SK-N-SH (cell line): ENCODE results near the gene STIM2. TPM values are rescaled to one million over a fixed set of nuclear protein-coding genes. Genes with fewer than 3 reads are reported as not detected.
A peak's percentile ranks its signal among the peaks of the same experiment; 100 is the strongest.

ENCODE experiments used
- CTCF ChIA-PET: fragments of 300-600, 350-600 bp; formaldehyde crosslinking; extraction: SDS; loops from one replicate; lab custom pipeline; 2021; lab: Yijun Ruan, JAX
- POLR2A ChIA-PET: fragments of 350-600 bp; sonication (Branson Sonifier 250); formaldehyde crosslinking; extraction: SDS; loops from one replicate; lab custom pipeline; 2020; ENCODE audit warnings: antibody characterized with exemption, inconsistent platforms; lab: Yijun Ruan, JAX
- DNase-seq: peaks from one replicate; pipeline ENCODE4 v3.0.0; 2012
- H2AFZ ChIP-seq: fragments of 200-600 bp; sonication (generic); 2 replicates; pipeline ENCODE4 v1.8.1; 2016; ENCODE audit warnings: antibody characterized with exemption, mild to moderate bottlenecking, low read depth
- H3F3A ChIP-seq: fragments of 200-600 bp; sonication (generic); replicated peaks from 2 replicates; pipeline ENCODE3; 2016; ENCODE audit warnings: antibody characterized with exemption, mild to moderate bottlenecking; ENCODE audit not compliant: insufficient read depth
- H3K27ac ChIP-seq, 2 experiments: fragments of 200-500 bp in 1 of 2; fragments of 200-600 bp in 1 of 2; sonication (Bioruptor generic) in 1 of 2; sonication (generic), shearing (Covaris generic) in 1 of 2; 2 replicates each; pipeline versions ENCODE4 v1.5.1 to v1.6.1; 2014 to 2016; ENCODE audit warnings: low read depth in 2 of 2, inconsistent platforms in 1 of 2, low read length in 1 of 2, mild to moderate bottlenecking in 1 of 2, mixed read lengths in 1 of 2
- H3K27me3 ChIP-seq: fragments of 200-600 bp; sonication (generic), shearing (Covaris generic); 2 replicates; pipeline ENCODE4 v1.6.1; 2016; ENCODE audit warnings: mixed run types; ENCODE audit not compliant: insufficient read depth
- H3K36me3 ChIP-seq, 2 experiments: fragments of 200-500 bp in 1 of 2; fragments of 200-600 bp in 1 of 2; sonication (Bioruptor generic) in 1 of 2; sonication (generic) in 1 of 2; replicated peaks in 1 of 2; 2 replicates each; pipeline versions ENCODE3 to v1.5.1; 2014 to 2016; ENCODE audit warnings: low read length in 1 of 2, mild to moderate bottlenecking in 1 of 2; ENCODE audit not compliant: insufficient read depth in 2 of 2, control insufficient read depth in 1 of 2
- H3K4me1 ChIP-seq, 2 experiments: fragments of 200-500 bp in 1 of 2; fragments of 200-600 bp in 1 of 2; sonication (Bioruptor generic) in 1 of 2; sonication (generic), shearing (Covaris generic) in 1 of 2; 2 replicates each; pipeline versions ENCODE4 v1.5.1 to v1.6.1; 2014 to 2016; ENCODE audit warnings: low read depth in 1 of 2, low read length in 1 of 2, mixed run types in 1 of 2; ENCODE audit not compliant: insufficient read depth in 2 of 2, control insufficient read depth in 1 of 2
- H3K4me2 ChIP-seq: fragments of 200-600 bp; sonication (generic), shearing (Covaris generic); 2 replicates; pipeline ENCODE4 v1.6.1; 2017; ENCODE audit warnings: mixed run types
- H3K4me3 ChIP-seq, 2 experiments: fragments of 200-500 bp in 1 of 2; fragments of 200-600 bp in 1 of 2; sonication (Bioruptor generic) in 1 of 2; sonication (generic), shearing (Covaris generic) in 1 of 2; 2 replicates each; pipeline versions ENCODE4 v1.5.1 to v1.8.1; 2014 to 2016; ENCODE audit warnings: low read depth in 2 of 2, inconsistent platforms in 1 of 2, low read length in 1 of 2, mild to moderate bottlenecking in 1 of 2, mixed read lengths in 1 of 2, moderate library complexity in 1 of 2
- H3K79me2 ChIP-seq: fragments of 200-600 bp; sonication (generic); 2 replicates; pipeline ENCODE4 v1.8.1; 2017; ENCODE audit warnings: mild to moderate bottlenecking; ENCODE audit not compliant: insufficient read depth
- H3K9ac ChIP-seq: fragments of 200-600 bp; sonication (generic); 2 replicates; pipeline ENCODE4 v1.6.1; 2017; ENCODE audit warnings: mixed run types
- H3K9me2 ChIP-seq: fragments of 200-600 bp; sonication (generic); 2 replicates; pipeline ENCODE4 v1.6.1; 2017; ENCODE audit warnings: mixed run types
- H3K9me3 ChIP-seq: fragments of 200-600 bp; sonication (generic); 2 replicates; pipeline ENCODE4 v1.6.1; 2017; ENCODE audit warnings: mixed run types, mild to moderate bottlenecking, moderate library complexity
- H4K20me1 ChIP-seq: fragments of 200-600 bp; sonication (generic); 2 replicates; pipeline ENCODE4 v1.6.1; 2017; ENCODE audit warnings: mild to moderate bottlenecking, mixed run types; ENCODE audit not compliant: insufficient read depth
- ELF1 ChIP-seq: IDR thresholded peaks from 2 replicates; pipeline ENCODE4 v1.4.0; 2012
- EP300 ChIP-seq, 2 experiments: IDR thresholded peaks; 2 replicates each; pipeline versions ENCODE4 v1.4.0 to v1.6.1; 2012; ENCODE audit warnings: borderline replicate concordance in 1 of 2, low read depth in 1 of 2, low read length in 1 of 2
- EZH2phosphoT487 ChIP-seq: fragments of 200-600 bp; sonication (generic); IDR thresholded peaks from 2 replicates; pipeline ENCODE4 v1.6.1; 2017; ENCODE audit warnings: low read depth, mixed run types, mild to moderate bottlenecking, antibody characterized with exemption, moderate library complexity, borderline replicate concordance
- FOSL2 ChIP-seq: IDR thresholded peaks from 2 replicates; pipeline ENCODE4 v1.4.0; 2012; ENCODE audit warnings: low read depth, mild to moderate bottlenecking, moderate library complexity, borderline replicate concordance
- FOXJ3 ChIP-seq: sonication (generic); formaldehyde crosslinking; IDR thresholded peaks from 2 replicates; pipeline ENCODE4 v1.5.1; 2020; ENCODE audit warnings: mild to moderate bottlenecking, missing genetic modification reagents
- FOXM1 ChIP-seq: IDR thresholded peaks from 2 replicates; pipeline ENCODE4 v1.4.0; 2012; ENCODE audit warnings: low read depth, mild to moderate bottlenecking
- GABPA ChIP-seq: IDR thresholded peaks from 2 replicates; pipeline ENCODE4 v1.4.0; 2012; ENCODE audit warnings: low read depth, mild to moderate bottlenecking
- GATA2 ChIP-seq: sonication (generic); formaldehyde crosslinking; IDR thresholded peaks from 2 replicates; pipeline ENCODE4 v1.5.0; 2020; ENCODE audit warnings: mild to moderate bottlenecking, missing genetic modification reagents
- MAX ChIP-seq: IDR thresholded peaks from 2 replicates; pipeline ENCODE4 v1.4.0; 2012; ENCODE audit warnings: low read depth
- MEF2A ChIP-seq: IDR thresholded peaks from 2 replicates; pipeline ENCODE4 v1.4.0; 2012; ENCODE audit warnings: low read depth, borderline replicate concordance
- NFIC ChIP-seq: IDR thresholded peaks from 2 replicates; pipeline ENCODE4 v1.4.0; 2012; ENCODE audit warnings: borderline replicate concordance
- NRF1 ChIP-seq: IDR thresholded peaks from 2 replicates; pipeline ENCODE4 v1.6.1; 2012; ENCODE audit warnings: low read depth, mild to moderate bottlenecking, low read length
- RCOR1 ChIP-seq: fragments of 150-350 bp; IDR thresholded peaks from 2 replicates; pipeline ENCODE4 v1.6.1; 2017; ENCODE audit warnings: antibody characterized with exemption, low read length
- RXRA ChIP-seq: IDR thresholded peaks from 2 replicates; pipeline ENCODE4 v1.4.0; 2012; ENCODE audit warnings: low read depth, mild to moderate bottlenecking, borderline replicate concordance
- SIN3A ChIP-seq: IDR thresholded peaks from 2 replicates; pipeline ENCODE4 v1.6.1; 2012; ENCODE audit warnings: low read depth, mild to moderate bottlenecking, low read length, moderate library complexity, borderline replicate concordance
- TEAD4 ChIP-seq: IDR thresholded peaks from 2 replicates; pipeline ENCODE4 v1.4.0; 2012; ENCODE audit warnings: mild to moderate bottlenecking, borderline replicate concordance; ENCODE audit not compliant: insufficient read depth
- USF2 ChIP-seq: fragments of 150-350 bp; IDR thresholded peaks from 2 replicates; pipeline ENCODE4 v1.6.1; 2017; ENCODE audit warnings: antibody characterized with exemption, low read length, low read depth, borderline replicate concordance
- WGBS: methylation state at CpG from one replicate; pipeline ENCODE4 v1.1.6; 2017; ENCODE audit warnings: low lambda C conversion rate; 5-methylcytosine and 5-hydroxymethylcytosine counted together
- polyA plus RNA-seq, 3 experiments: library from polyadenylated mRNA; depleted of rRNA; stranded (reverse); fragments of >200 nt; gene quantifications; 2 replicates each; pipeline ENCODE4 v1.2.3, GENCODE V29; 2012
- TF ChIP-seq, protein P1 (sequence below): IDR thresholded peaks from 2 replicates; pipeline ENCODE4 v1.6.1; 2012; ENCODE audit warnings: mild to moderate bottlenecking, low read depth, low read length, moderate library complexity

Gene STIM2
- polyA plus RNA-seq, 1 of the 3 experiments (the other 2 are of a cell fraction) = 14.7 TPM

DNA sequence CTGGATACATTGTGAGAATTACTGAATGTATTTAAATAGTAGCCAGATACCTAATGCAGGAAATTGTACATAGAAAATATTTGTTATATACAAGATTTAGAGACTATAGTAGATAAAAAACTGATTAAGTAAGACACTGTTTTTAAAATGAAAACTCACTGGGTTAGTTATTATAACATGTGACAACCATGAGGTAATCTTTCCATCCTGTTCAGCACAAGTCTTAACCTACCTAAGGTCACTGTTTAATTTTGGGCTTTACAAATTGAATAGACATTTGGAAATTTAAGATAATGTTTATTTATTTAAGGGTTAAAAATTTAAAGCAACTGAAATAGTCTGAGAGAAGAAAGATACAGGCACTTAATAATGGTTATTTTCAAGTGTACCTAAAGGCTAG is 102.1 kb downstream of the STIM2 start (continued):
- TF ChIP-seq RXRA = no peak
- TF ChIP-seq, all 33 proteins: peak for 0

DNA sequence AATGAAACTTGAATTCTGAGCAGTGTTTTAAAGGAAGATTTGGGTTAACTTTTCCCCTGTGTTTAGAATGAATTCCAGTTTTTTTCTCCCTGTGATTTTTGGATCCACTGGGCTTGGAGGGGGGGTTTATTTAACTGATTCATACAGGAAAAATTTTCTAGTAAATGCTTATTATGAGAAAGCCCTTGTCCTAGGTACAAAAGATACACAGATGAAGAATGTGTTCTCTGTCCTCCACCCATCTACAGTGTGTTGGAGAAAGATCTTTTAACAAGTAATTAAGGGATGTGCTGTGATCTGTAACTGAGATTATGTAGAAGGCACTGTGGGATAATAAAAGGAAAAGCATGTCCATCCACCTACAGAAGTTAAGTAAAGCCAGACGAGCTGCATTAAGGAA is 103.9 kb downstream of the STIM2 start:
- Histone ChIP-seq H3K4me3 (no peak overlapping the region), H3F3A (peaks cover 7% of the 10 kb centered on the region), H3K36me3 (no peaks in the 10 kb centered on the region), H4K20me1 (no peaks in the 10 kb centered on the region), H3K79me2 (no peaks in the 10 kb centered on the region), H3K4me2 (peak overlapping the region; percentile 25; the same call in 1 of the 2 replicates), H3K27me3 (no peaks in the 10 kb centered on the region), H2AFZ (no peak overlapping the region), H3K9ac (no peak overlapping the region), H3K9me3 (no peaks in the 10 kb centered on the region), H3K27ac (no peak overlapping the region; a peak in 1 of 4 replicates), H3K9me2 (no peaks in the 10 kb centered on the region), H3K4me1 (peaks cover 0 to 7% of the 10 kb centered on the region in 2 experiments; a peak in 3 of 4 replicates)
- 73% methylated on average over 1 of the region's 1 CpG for WGBS
- ChIA-PET POLR2A (no interaction called here), CTCF (no interaction called here)
- TF ChIP-seq FOXM1 = no peak
- TF ChIP-seq RXRA = no peak
- DNase-seq = no peak

DNA sequence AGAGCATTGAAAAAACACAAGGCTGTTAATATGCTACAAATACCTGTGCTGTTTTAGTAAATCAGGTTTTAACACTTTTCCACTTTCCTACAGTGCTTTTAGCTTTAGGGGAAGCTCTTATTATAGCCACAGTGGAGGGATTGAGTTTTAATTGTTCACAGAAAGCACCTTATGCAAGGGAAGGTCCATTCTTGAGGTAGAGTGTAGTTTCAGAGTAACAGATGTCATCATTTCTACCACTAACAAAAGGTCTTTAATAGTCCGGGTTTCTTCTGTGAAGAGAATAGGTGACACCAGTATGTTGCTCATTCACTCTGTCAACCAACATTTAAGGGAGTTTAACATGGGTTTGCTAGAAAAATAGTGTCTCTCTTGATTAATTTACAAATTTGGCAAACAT is 104.4 kb downstream of the STIM2 start:
- H3K4me1 ChIP-seq = peaks cover 0 to 7% of the 10 kb centered on the region in 2 experiments; a peak in 3 of 4 replicates
- H3K9ac ChIP-seq = no peak overlapping the region
- no peaks in the 10 kb centered on the region for H3K9me3 ChIP-seq
- H3F3A ChIP-seq = peaks cover 7% of the 10 kb centered on the region
- WGBS = 93% methylated on average over 1 of the region's 1 CpG
- H3K79me2 ChIP-seq = no peaks in the 10 kb centered on the region
- TF ChIP-seq FOXJ3 (CRISPR knock-in tag) = no peak
- TF ChIP-seq RCOR1 = no peak
- TF ChIP-seq GABPA = no peak
- TF ChIP-seq NRF1 = no peak
- no peak for TF ChIP-seq GATA2 (CRISPR knock-in tag)
- no peak for TF ChIP-seq MAX
- TF ChIP-seq, protein P1, sequence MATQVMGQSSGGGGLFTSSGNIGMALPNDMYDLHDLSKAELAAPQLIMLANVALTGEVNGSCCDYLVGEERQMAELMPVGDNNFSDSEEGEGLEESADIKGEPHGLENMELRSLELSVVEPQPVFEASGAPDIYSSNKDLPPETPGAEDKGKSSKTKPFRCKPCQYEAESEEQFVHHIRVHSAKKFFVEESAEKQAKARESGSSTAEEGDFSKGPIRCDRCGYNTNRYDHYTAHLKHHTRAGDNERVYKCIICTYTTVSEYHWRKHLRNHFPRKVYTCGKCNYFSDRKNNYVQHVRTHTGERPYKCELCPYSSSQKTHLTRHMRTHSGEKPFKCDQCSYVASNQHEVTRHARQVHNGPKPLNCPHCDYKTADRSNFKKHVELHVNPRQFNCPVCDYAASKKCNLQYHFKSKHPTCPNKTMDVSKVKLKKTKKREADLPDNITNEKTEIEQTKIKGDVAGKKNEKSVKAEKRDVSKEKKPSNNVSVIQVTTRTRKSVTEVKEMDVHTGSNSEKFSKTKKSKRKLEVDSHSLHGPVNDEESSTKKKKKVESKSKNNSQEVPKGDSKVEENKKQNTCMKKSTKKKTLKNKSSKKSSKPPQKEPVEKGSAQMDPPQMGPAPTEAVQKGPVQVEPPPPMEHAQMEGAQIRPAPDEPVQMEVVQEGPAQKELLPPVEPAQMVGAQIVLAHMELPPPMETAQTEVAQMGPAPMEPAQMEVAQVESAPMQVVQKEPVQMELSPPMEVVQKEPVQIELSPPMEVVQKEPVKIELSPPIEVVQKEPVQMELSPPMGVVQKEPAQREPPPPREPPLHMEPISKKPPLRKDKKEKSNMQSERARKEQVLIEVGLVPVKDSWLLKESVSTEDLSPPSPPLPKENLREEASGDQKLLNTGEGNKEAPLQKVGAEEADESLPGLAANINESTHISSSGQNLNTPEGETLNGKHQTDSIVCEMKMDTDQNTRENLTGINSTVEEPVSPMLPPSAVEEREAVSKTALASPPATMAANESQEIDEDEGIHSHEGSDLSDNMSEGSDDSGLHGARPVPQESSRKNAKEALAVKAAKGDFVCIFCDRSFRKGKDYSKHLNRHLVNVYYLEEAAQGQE = no peak
- no peak for TF ChIP-seq FOSL2
- no peak for TF ChIP-seq NFIC
- TF ChIP-seq USF2 = no peak
- no peak for TF ChIP-seq EP300 (IDR thresholded peaks at IDR 0.05; ENCODE audit: borderline replicate concordance in 1 of 2, low read depth in 1 of 2, low read length in 1 of 2)
- no peak for TF ChIP-seq SIN3A
- no peak for TF ChIP-seq TEAD4
- no peak for TF ChIP-seq EZH2phosphoT487
- no peak for TF ChIP-seq RXRA
- no peak for TF ChIP-seq MEF2A
- no peak for TF ChIP-seq ELF1
- TF ChIP-seq, all 33 proteins: peak for 0
- H4K20me1 ChIP-seq = no peaks in the 10 kb centered on the region
- H3K4me3 ChIP-seq = no peak overlapping the region
- 0 out of 2 replicates have a peak overlapping the region, but pooled peaks have one; percentile 25 for H3K4me2 ChIP-seq
- no peak overlapping the region; a peak in 1 of 4 replicates for H3K27ac ChIP-seq
- no peaks in the 10 kb centered on the region for H3K9me2 ChIP-seq
- H2AFZ ChIP-seq = no peak overlapping the region
- ChIA-PET CTCF (no interaction called here), POLR2A (no interaction called here)
- H3K27me3 ChIP-seq = no peaks in the 10 kb centered on the region
- H3K36me3 ChIP-seq = no peaks in the 10 kb centered on the region
- DNase-seq = no peak
